ENCODE measurements around the gene BUD23. TPM values are rescaled to one million over a fixed set of nuclear protein-coding genes. Genes with fewer than 3 reads are reported as not detected.
A peak's percentile ranks its signal among the peaks of the same experiment; 100 is the strongest.

BUD23 gene
- total and polyA plus RNA-seq, 9 of the 15 experiments (the other 6 are each of a cell fraction or from before 2014, with no cell fraction given), result 79.5 to 270 (median 150) TPM

- TF ChIP-seq E2F6 (IDR thresholded peaks at IDR 0.05; ENCODE audit: borderline replicate concordance in 1 of 2, extremely low read depth in 1 of 2, insufficient read depth in 1 of 2, insufficient read length in 1 of 2, low read depth in 1 of 2, low read length in 1 of 2, poor library complexity in 1 of 2, severe bottlenecking in 1 of 2) (peak; percentile 89 to 97), MITF (IDR thresholded peaks at IDR 0.05) (peak; percentile 27; the same call in 1 of the 2 replicates), ZNF699 (CRISPR knock-in tag; IDR thresholded peaks at IDR 0.05; ENCODE audit: insufficient replicate concordance) (no peak), TOE1 (IDR thresholded peaks at IDR 0.05; ENCODE audit: borderline replicate concordance) (0 out of 2 replicates have a peak, but pooled peaks have one; percentile 27), TOE1 (CRISPR knock-in tag; IDR thresholded peaks at IDR 0.05; ENCODE audit: borderline replicate concordance, low read depth) (peak; percentile 64; the same call in 1 of the 2 replicates), ZBTB49 (CRISPR knock-in tag; IDR thresholded peaks at IDR 0.05; ENCODE audit: borderline replicate concordance) (0 out of 2 replicates have a peak, but pooled peaks have one; percentile 23), ZFP30 (CRISPR knock-in tag; IDR thresholded peaks at IDR 0.05; ENCODE audit: borderline replicate concordance) (no peak), PHB (CRISPR knock-in tag; IDR thresholded peaks at IDR 0.05) (no peak; the same call in 1 of the 2 replicates), ZNF512 (tag; IDR thresholded peaks at IDR 0.05) (no peak), ZNF197 (CRISPR knock-in tag; IDR thresholded peaks at IDR 0.05; ENCODE audit: low read depth) (no peak), EWSR1 (IDR thresholded peaks at IDR 0.05; ENCODE audit: borderline replicate concordance, low read depth, partially characterized antibody) (no peak), RBBP5 (IDR thresholded peaks at IDR 0.05; ENCODE audit: borderline replicate concordance, insufficient read depth, low read length, poor library complexity, severe bottlenecking) (peak; percentile 74), MED1 (CRISPR knock-in tag; IDR thresholded peaks at IDR 0.05; ENCODE audit: borderline replicate concordance) (no peak), RB1 (IDR thresholded peaks at IDR 0.05; ENCODE audit: low read depth) (peak; percentile 93), HMG20B (CRISPR knock-in tag; IDR thresholded peaks at IDR 0.05) (no peak), TAF9B (IDR thresholded peaks at IDR 0.05; ENCODE audit: partially characterized antibody) (no peak), CBX3 (IDR thresholded peaks at IDR 0.05; ENCODE audit: borderline replicate concordance in 1 of 2, low read length in 2 of 2) (no peak; a peak in 2 of 3 replicates), PML (IDR thresholded peaks at IDR 0.05; ENCODE audit: low read length) (peak; percentile 72), SMAD2 (IDR thresholded peaks at IDR 0.05; ENCODE audit: low read depth, low read length) (no peak), DACH1 (IDR thresholded peaks at IDR 0.05; ENCODE audit: partially characterized antibody) (peak; percentile 40)
Measured at GRCh38 chr7:73738612-73739386, 55.4 kb downstream of the BUD23 start, which contains the start of gene ABHD11 (continued).
